Measurements from ENCODE around the gene POU6F2. TPM values are rescaled to one million over a fixed set of nuclear protein-coding genes. Genes with fewer than 3 reads are reported as not detected.

The POU6F2 gene
- total and polyA plus RNA-seq, 2 of the 4 experiments (the other 2 are of a cell fraction) = not detected

DNA sequence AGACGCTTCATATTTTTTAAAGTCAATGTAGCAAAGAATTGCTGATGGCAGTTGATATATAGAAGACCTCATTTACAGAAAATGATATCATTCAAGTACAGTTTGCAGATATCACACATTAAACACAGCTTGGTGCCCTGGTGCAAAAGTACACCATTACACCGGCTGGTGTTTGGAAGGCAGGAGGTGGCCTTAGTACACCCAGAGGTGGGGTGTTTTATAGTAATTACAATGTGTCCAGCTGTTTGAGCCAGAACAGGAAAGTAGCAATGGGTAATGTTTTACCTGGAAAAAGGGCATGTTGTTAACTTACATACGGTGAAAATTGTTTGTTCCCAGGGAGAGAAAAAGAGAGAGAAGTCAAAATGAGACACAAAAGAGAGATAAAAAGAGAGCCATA, 485.5 kb downstream of the POU6F2 start:
- Histone ChIP-seq H3K23ac (ENCODE audit: low read depth, low read length) (no peak overlapping the region), H3K9ac (ENCODE audit: low read depth, low read length) (no peak overlapping the region), H2BK5ac (ENCODE audit: low read depth, low read length, poor library complexity, severe bottlenecking) (no peak overlapping the region), H2BK15ac (ENCODE audit: low read depth, low read length) (no peak overlapping the region), H2AFZ (replicated peaks; ENCODE audit: low read length, poor library complexity) (no peak overlapping the region), H3K36me3 (ENCODE audit: control insufficient read depth, insufficient read depth, low read length) (no peaks in the 10 kb centered on the region), H3K27me3 (ENCODE audit: control insufficient read depth, insufficient read depth, low read length) (peaks cover 6% of the 10 kb centered on the region), H2BK120ac (ENCODE audit: low read depth, low read length) (no peak overlapping the region), H4K20me1 (ENCODE audit: insufficient read depth, low read length) (no peaks in the 10 kb centered on the region), H2AK5ac (ENCODE audit: low read depth, low read length) (no peak overlapping the region), H3K56ac (ENCODE audit: extremely low read depth, insufficient read depth, low read length) (no peak overlapping the region), H4K8ac (ENCODE audit: low read depth in 2 of 2, low read length in 2 of 2) (no peak overlapping the region), H3K14ac (replicated peaks; ENCODE audit: low read depth, low read length) (no peak overlapping the region), H3K4me3 (ENCODE audit: insufficient read depth, low read depth, low read length) (no peak overlapping the region), H3K79me1 (ENCODE audit: low read depth in 1 of 2, low read length in 2 of 2) (no peaks in the 10 kb centered on the region), H2AK9ac (replicated peaks; ENCODE audit: low read depth, low read length, poor library complexity) (no peak overlapping the region), H3K4me1 (ENCODE audit: control insufficient read depth, insufficient read depth, low read length) (no peaks in the 10 kb centered on the region), H4K91ac (ENCODE audit: insufficient read depth, low read depth, low read length) (no peak overlapping the region), H3K27ac (ENCODE audit: insufficient read depth, low read length) (no peak overlapping the region), H3K9me1 (ENCODE audit: insufficient read depth, low read length) (no peaks in the 10 kb centered on the region), H3K9me3 (ENCODE audit: control insufficient read depth, insufficient read depth, low read length) (no peaks in the 10 kb centered on the region), H2BK20ac (ENCODE audit: low read depth, low read length) (no peak overlapping the region), H4K5ac (ENCODE audit: low read depth, low read length) (no peak overlapping the region), H3K18ac (ENCODE audit: low read depth, low read length) (no peak overlapping the region), H3K4ac (ENCODE audit: low read depth, low read length) (no peak overlapping the region), H3K4me2 (ENCODE audit: low read depth, low read length) (no peak overlapping the region)
- in situ Hi-C loops (cut with MboI; ENCODE audit: low sequenced_read_pairs) = loop anchor here (25.0 kb wide), 2 partner anchors 526 to 676 kb away; no protein-coding TSS in a partner anchor
- no CpG with 5 or more reads among the region's 3 CpGs for WGBS, 2 experiments (ENCODE audit: extremely low coverage in 2 of 2, insufficient read length in 1 of 2)
- no peak for ATAC-seq (ENCODE audit: low read depth)
- CTCF ChIA-PET = interaction anchor here (2.5 kb wide), 1 partner anchor 10 kb away, joined by 10 read pairs; no protein-coding TSS in a partner anchor
- intact Hi-C loops (cut with micrococcal nuclease) = loop anchor here (10.0 kb wide), 1 partner anchor 388 kb away; no protein-coding TSS in a partner anchor
- POLR2A ChIA-PET (ENCODE audit: unreplicated experiment) = no interaction called here
- no TSS peak for BruUV-seq (replicated peaks)
- dilution Hi-C loops (cut with HindIII; ENCODE audit: low sequenced_read_pairs, unreplicated experiment) = no loop called here
- DNase-seq = no peak
- TF ChIP-seq SMC3 (IDR thresholded peaks at IDR 0.05; ENCODE audit: low read depth, low read length) (no peak), POLR2A (IDR thresholded peaks at IDR 0.05; ENCODE audit: low read depth, low read length) (no peak), RAD21 (IDR thresholded peaks at IDR 0.05; ENCODE audit: low read length) (no peak), BHLHE40 (IDR thresholded peaks at IDR 0.05; ENCODE audit: low read depth, low read length) (no peak), CEBPB (IDR thresholded peaks at IDR 0.05; ENCODE audit: low read depth, low read length) (no peak), CHD1 (IDR thresholded peaks at IDR 0.05; ENCODE audit: low read depth, low read length) (no peak), NFE2L2 (IDR thresholded peaks at IDR 0.05; ENCODE audit: low read depth, low read length) (no peak), MXI1 (IDR thresholded peaks at IDR 0.05; ENCODE audit: borderline replicate concordance, low read depth, low read length) (no peak)
- TF ChIP-seq, protein P1, sequence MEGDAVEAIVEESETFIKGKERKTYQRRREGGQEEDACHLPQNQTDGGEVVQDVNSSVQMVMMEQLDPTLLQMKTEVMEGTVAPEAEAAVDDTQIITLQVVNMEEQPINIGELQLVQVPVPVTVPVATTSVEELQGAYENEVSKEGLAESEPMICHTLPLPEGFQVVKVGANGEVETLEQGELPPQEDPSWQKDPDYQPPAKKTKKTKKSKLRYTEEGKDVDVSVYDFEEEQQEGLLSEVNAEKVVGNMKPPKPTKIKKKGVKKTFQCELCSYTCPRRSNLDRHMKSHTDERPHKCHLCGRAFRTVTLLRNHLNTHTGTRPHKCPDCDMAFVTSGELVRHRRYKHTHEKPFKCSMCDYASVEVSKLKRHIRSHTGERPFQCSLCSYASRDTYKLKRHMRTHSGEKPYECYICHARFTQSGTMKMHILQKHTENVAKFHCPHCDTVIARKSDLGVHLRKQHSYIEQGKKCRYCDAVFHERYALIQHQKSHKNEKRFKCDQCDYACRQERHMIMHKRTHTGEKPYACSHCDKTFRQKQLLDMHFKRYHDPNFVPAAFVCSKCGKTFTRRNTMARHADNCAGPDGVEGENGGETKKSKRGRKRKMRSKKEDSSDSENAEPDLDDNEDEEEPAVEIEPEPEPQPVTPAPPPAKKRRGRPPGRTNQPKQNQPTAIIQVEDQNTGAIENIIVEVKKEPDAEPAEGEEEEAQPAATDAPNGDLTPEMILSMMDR (conservative IDR thresholded peaks at IDR 0.05; ENCODE audit: low read depth, low read length) = no peak

Data from IMR-90 (cell line).